Neural progenitor cell (in vitro differentiated cells): ENCODE measurements around the gene CLDN3. TPM values are rescaled to one million over a fixed set of nuclear protein-coding genes. Genes with fewer than 3 reads are reported as not detected.
"Not testable (repeated sequence)": the region's sequence is repeated elsewhere in the genome, so short reads cannot be mapped to it uniquely, and the experiment has no call there.

Experiments
- DNase-seq: peaks from one replicate; pipeline ENCODE4 v3.0.0-alpha.2; 2016; ENCODE audit warnings: low spot score
- H2AFZ ChIP-seq: fragments of 200-600 bp; sonication (generic); replicated peaks from 2 replicates; pipeline ENCODE4 v1.6.1; 2016; ENCODE audit warnings: antibody characterized with exemption
- H3F3A ChIP-seq: fragments of 200-600 bp; sonication (generic); 2 replicates; pipeline ENCODE4 v1.6.1; 2016; ENCODE audit warnings: antibody characterized with exemption, low read depth
- H3K27ac ChIP-seq: fragments of 200-600 bp; sonication (generic); 2 replicates; pipeline ENCODE4 v1.5.1; 2016; ENCODE audit warnings: mild to moderate bottlenecking
- H3K27me3 ChIP-seq: fragments of 200-600 bp; sonication (generic); 2 replicates; pipeline ENCODE4 v1.6.1; 2016; ENCODE audit warnings: mild to moderate bottlenecking, moderate library complexity
- H3K36me3 ChIP-seq: fragments of 200-600 bp; sonication (generic); 2 replicates; pipeline ENCODE4 v1.5.1; 2016
- H3K4me1 ChIP-seq: fragments of 200-600 bp; sonication (generic); 2 replicates; pipeline ENCODE4 v1.6.1; 2016; ENCODE audit warnings: mixed run types
- H3K4me2 ChIP-seq: fragments of 200-600 bp; sonication (generic); 2 replicates; pipeline ENCODE4 v1.6.1; 2016
- H3K4me3 ChIP-seq: fragments of 200-600 bp; sonication (generic); 2 replicates; pipeline ENCODE4 v1.5.1; 2016
- H3K79me2 ChIP-seq: fragments of 200-600 bp; sonication (generic); 2 replicates; pipeline ENCODE4 v1.6.1; 2016; ENCODE audit warnings: low read depth
- H3K9ac ChIP-seq: fragments of 200-600 bp; sonication (generic); 2 replicates; pipeline ENCODE4 v1.6.1; 2016
- H3K9me3 ChIP-seq: fragments of 200-600 bp; sonication (generic); 2 replicates; pipeline ENCODE4 v1.5.1; 2016; ENCODE audit warnings: low read depth
- H4K20me1 ChIP-seq: fragments of 200-600 bp; sonication (generic); 2 replicates; pipeline ENCODE4 v1.6.1; 2016; ENCODE audit warnings: low read depth
- H3K27ac Mint-ChIP-seq: 3 replicates; pipeline ENCODE4 v1.8.0; 2021; ENCODE audit warnings: mixed read lengths
- H3K27me3 Mint-ChIP-seq: 2 replicates; pipeline ENCODE4 v1.8.0; 2022; ENCODE audit warnings: low read depth, mild to moderate bottlenecking, inconsistent platforms, moderate library complexity, mixed read lengths; ENCODE audit not compliant: insufficient read depth
- H3K36me3 Mint-ChIP-seq: 3 replicates; pipeline ENCODE4 v1.8.0; 2021; ENCODE audit warnings: mixed read lengths
- H3K4me1 Mint-ChIP-seq: 3 replicates; pipeline ENCODE4 v1.8.0; 2021; ENCODE audit warnings: mixed read lengths
- H3K4me3 Mint-ChIP-seq: 3 replicates; pipeline ENCODE4 v1.8.0; 2021; ENCODE audit warnings: mild to moderate bottlenecking, moderate library complexity, mixed read lengths
- H3K9me3 Mint-ChIP-seq: 3 replicates; pipeline ENCODE4 v1.8.0; 2020; ENCODE audit warnings: mixed read lengths
- CTCF ChIP-seq: fragments of 200-600 bp; sonication (generic); IDR thresholded peaks from 2 replicates; pipeline ENCODE4 v1.5.1; 2017; ENCODE audit warnings: antibody characterized with exemption, mild to moderate bottlenecking
- EZH2 ChIP-seq: fragments of 200-600 bp; sonication (generic); IDR thresholded peaks from 2 replicates; pipeline ENCODE4 v1.6.1; 2017; ENCODE audit warnings: antibody characterized with exemption, mild to moderate bottlenecking, moderate library complexity
- EZH2phosphoT487 ChIP-seq: fragments of 200-600 bp; sonication (generic); IDR thresholded peaks from 2 replicates; pipeline ENCODE4 v1.6.1; 2017; ENCODE audit warnings: antibody characterized with exemption
- total RNA-seq: library from RNA; depleted of rRNA; stranded (reverse); fragments of >200 nt; gene quantifications from 2 replicates; pipeline ENCODE4 v1.2.3, GENCODE V29; 2015; ENCODE audit warnings: low replicate concordance

CLDN3 gene
- total RNA-seq, 1 donor from 2014 or later = 1.6 TPM

GRCh38 chr7:73791170-73791690, 21.2 kb upstream of the CLDN3 start:
- not testable (repeated sequence) for H3K9ac ChIP-seq, H2AFZ ChIP-seq, H3K4me3 ChIP-seq, H3K27ac ChIP-seq, H3K27ac Mint-ChIP-seq, H4K20me1 ChIP-seq, H3K36me3 Mint-ChIP-seq, H3K27me3 ChIP-seq, H3K4me3 Mint-ChIP-seq, H3K27me3 Mint-ChIP-seq, H3K4me2 ChIP-seq, H3K4me1 ChIP-seq, DNase-seq, H3F3A ChIP-seq, H3K36me3 ChIP-seq, H3K9me3 ChIP-seq, H3K79me2 ChIP-seq
- H3K9me3 Mint-ChIP-seq = peaks cover 18% of the 10 kb centered on the region
- H3K4me1 Mint-ChIP-seq = peaks cover 14% of the 10 kb centered on the region

DNA sequence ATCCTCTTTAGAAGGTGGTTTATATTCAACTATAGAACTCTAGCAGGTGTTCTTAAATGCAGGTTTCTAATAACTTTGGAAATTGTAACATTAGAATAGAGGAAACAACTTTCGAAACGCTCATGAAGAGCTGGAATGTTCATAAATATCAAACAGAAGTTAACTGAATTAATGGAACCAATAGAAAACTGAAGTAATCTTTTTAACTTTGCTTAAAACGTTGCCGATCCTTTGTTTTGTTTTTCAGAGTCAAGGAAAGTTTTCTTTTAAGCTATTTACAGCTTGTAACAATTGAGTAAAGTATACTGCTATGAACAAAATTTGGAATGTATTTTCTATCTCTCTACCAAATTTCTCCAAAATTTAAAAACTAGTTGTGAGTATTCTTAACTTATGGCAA, 19.0 kb upstream of the CLDN3 start:
- no peaks in the 10 kb centered on the region for H3K4me1 ChIP-seq
- H3K4me3 ChIP-seq = no peak overlapping the region
- H3K9me3 Mint-ChIP-seq = peaks cover 16% of the 10 kb centered on the region
- H3K27me3 ChIP-seq = no peaks in the 10 kb centered on the region
- no peak for DNase-seq
- H3K9ac ChIP-seq = no peak overlapping the region
- H3K4me2 ChIP-seq = no peak overlapping the region
- no peak overlapping the region for H3K4me3 Mint-ChIP-seq
- H3K27me3 Mint-ChIP-seq = peaks cover 2% of the 10 kb centered on the region
- no peak overlapping the region for H3K27ac Mint-ChIP-seq
- H3K4me1 Mint-ChIP-seq = peaks cover 10% of the 10 kb centered on the region
- no peaks in the 10 kb centered on the region for H3K36me3 ChIP-seq
- H3K9me3 ChIP-seq = no peaks in the 10 kb centered on the region
- H3K27ac ChIP-seq = no peak overlapping the region
- H3F3A ChIP-seq = no peaks in the 10 kb centered on the region
- H3K36me3 Mint-ChIP-seq = peaks cover 2% of the 10 kb centered on the region
- no peaks in the 10 kb centered on the region for H3K79me2 ChIP-seq
- no peak overlapping the region for H2AFZ ChIP-seq
- TF ChIP-seq EZH2 (no peak), CTCF (no peak), EZH2phosphoT487 (no peak)
- no peaks in the 10 kb centered on the region for H4K20me1 ChIP-seq

GRCh38 chr7:73787786-73788048, 17.6 kb upstream of the CLDN3 start:
- not testable (repeated sequence) for H3K4me2 ChIP-seq, H4K20me1 ChIP-seq, H3K9me3 ChIP-seq, H3K4me3 ChIP-seq, DNase-seq, H3K79me2 ChIP-seq, H3K27me3 Mint-ChIP-seq, H3K9ac ChIP-seq, H3K36me3 ChIP-seq, H3F3A ChIP-seq, H3K4me1 Mint-ChIP-seq, H3K4me3 Mint-ChIP-seq, H2AFZ ChIP-seq, H3K27me3 ChIP-seq, H3K27ac Mint-ChIP-seq, H3K4me1 ChIP-seq, H3K27ac ChIP-seq, H3K36me3 Mint-ChIP-seq
- H3K9me3 Mint-ChIP-seq = peaks cover 19% of the 10 kb centered on the region

- Histone ChIP-seq H3K79me2 (no peaks in the 10 kb centered on the region), H3K27ac (no peak overlapping the region), H3F3A (no peaks in the 10 kb centered on the region), H3K4me2 (no peak overlapping the region), H3K4me1 (no peaks in the 10 kb centered on the region), H3K9ac (no peak overlapping the region), H3K36me3 (no peaks in the 10 kb centered on the region), H3K4me3 (no peak overlapping the region), H4K20me1 (no peaks in the 10 kb centered on the region), H2AFZ (no peak overlapping the region), H3K9me3 (no peaks in the 10 kb centered on the region), H3K27me3 (no peaks in the 10 kb centered on the region)
- Mint-ChIP-seq H3K27me3 (peaks cover 2% of the 10 kb centered on the region), H3K4me3 (no peak overlapping the region), H3K4me1 (no peaks in the 10 kb centered on the region), H3K27ac (no peak overlapping the region), H3K36me3 (no peaks in the 10 kb centered on the region), H3K9me3 (peaks cover 18% of the 10 kb centered on the region)
- TF ChIP-seq CTCF = no peak
- no peak for TF ChIP-seq EZH2phosphoT487
- TF ChIP-seq EZH2 = no peak
- DNase-seq = no peak
These were observed 16.5 kb upstream of the CLDN3 start for GRCh38 chr7:73786588-73786987.
